ENCODE data around the gene BTAF1.
A peak's percentile ranks its signal among the peaks of the same experiment; 100 is the strongest.
"Not testable (repeated sequence)": the region's sequence is repeated elsewhere in the genome, so short reads cannot be mapped to it uniquely, and the experiment has no call there.

The BTAF1 gene

GRCh38 chr10:91980319-91980718 lies 56.7 kb downstream of the BTAF1 start:
- DNase-seq, result no peak

GRCh38 chr10:91983416-91983815 lies 59.8 kb downstream of the BTAF1 start:
- no peak for DNase-seq

GRCh38 chr10:91987397-91988037 lies 63.9 kb downstream of the BTAF1 start:
- no peak for DNase-seq

- no peak for DNase-seq
Observed at GRCh38 chr10:91992031-91992430, 68.5 kb downstream of the BTAF1 start.

GRCh38 chr10:91996266-91996665 lies 72.7 kb downstream of the BTAF1 start:
- no peak for DNase-seq

GRCh38 chr10:92001581-92001980 lies 78.0 kb downstream of the BTAF1 start:
- DNase-seq, result no peak

GRCh38 chr10:92001995-92002394 lies 78.4 kb downstream of the BTAF1 start:
- no peak for DNase-seq

GRCh38 chr10:92003258-92003657 lies 79.7 kb downstream of the BTAF1 start:
- no peak for DNase-seq

GRCh38 chr10:92005978-92006377 lies 82.4 kb downstream of the BTAF1 start:
- DNase-seq, result no peak

GRCh38 chr10:92009445-92009844 lies 85.9 kb downstream of the BTAF1 start:
- DNase-seq, result no peak

- DNase-seq, result no peak
Observed at GRCh38 chr10:92010047-92010735, 86.6 kb downstream of the BTAF1 start.

- peak; percentile 48 for DNase-seq
Observed at GRCh38 chr10:92011560-92012214, 88.1 kb downstream of the BTAF1 start.

GRCh38 chr10:92014620-92015019 lies 91.0 kb downstream of the BTAF1 start:
- no peak for DNase-seq

- no peak for DNase-seq
Observed at GRCh38 chr10:92024700-92025099, 101.1 kb downstream of the BTAF1 start.

- not testable (repeated sequence) for DNase-seq
Observed at GRCh38 chr10:92025340-92025739, 101.8 kb downstream of the BTAF1 start.

- DNase-seq, result no peak
Observed at GRCh38 chr10:92027141-92027540, 103.6 kb downstream of the BTAF1 start.

- no peak for DNase-seq
Observed at GRCh38 chr10:92031580-92031979, 108.0 kb downstream of the BTAF1 start.

GRCh38 chr10:92033070-92033469 lies 109.5 kb downstream of the BTAF1 start:
- not testable (repeated sequence) for DNase-seq

- DNase-seq, result no peak
Observed at GRCh38 chr10:92038949-92039348, 115.4 kb downstream of the BTAF1 start.

GRCh38 chr10:92042541-92042940 lies 119.0 kb downstream of the BTAF1 start:
- no peak for DNase-seq

GRCh38 chr10:92045641-92046106 lies 122.1 kb downstream of the BTAF1 start:
- no peak for DNase-seq

GRCh38 chr10:92047215-92047614 lies 123.6 kb downstream of the BTAF1 start:
- DNase-seq, result no peak

GRCh38 chr10:92052088-92052487 lies 128.5 kb downstream of the BTAF1 start:
- no peak for DNase-seq

GRCh38 chr10:92052741-92053140 lies 129.2 kb downstream of the BTAF1 start:
- DNase-seq, result no peak
